Measurements from ENCODE around the gene ZNF554.

ZNF554 gene

DNA sequence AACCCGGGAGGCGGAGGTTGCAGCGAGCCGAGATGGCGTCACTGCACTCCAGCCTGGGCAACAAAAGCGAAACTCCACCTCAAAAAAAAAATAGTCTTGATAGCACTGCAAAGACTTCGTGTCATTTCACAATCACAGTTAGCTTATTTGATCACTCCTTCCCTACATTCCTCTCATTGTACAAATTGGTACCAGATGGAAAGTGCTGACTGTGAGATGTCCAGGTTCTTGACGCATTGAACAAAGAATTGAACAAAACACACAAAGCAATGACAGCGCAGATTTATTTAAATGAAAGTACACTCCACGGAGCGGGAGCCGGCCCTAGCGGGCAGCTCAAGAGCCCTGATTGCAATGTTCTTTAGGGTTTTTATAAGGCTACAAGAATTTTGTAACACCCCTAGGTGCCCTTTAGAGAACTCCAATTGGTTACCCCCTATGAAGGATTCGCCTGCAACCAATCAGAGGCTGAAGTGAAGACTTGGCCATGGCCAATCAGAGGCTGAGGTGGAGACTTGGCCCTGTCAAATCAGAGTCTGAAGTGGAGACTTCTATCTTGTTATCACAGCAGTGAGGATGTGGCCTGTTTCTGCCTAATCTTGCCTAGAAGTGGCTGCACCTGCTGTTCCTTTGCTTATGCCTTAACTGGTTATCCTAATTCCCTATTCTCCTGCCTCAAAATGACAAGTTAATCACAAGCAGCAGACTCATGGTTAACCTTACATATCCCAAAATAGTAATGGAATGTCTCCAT is 64.2 kb downstream of the ZNF554 start:
- H3K27me3 ChIP-seq (ENCODE audit: control insufficient read depth, low read length) = no peaks in the 10 kb centered on the region
- H3K79me2 ChIP-seq (ENCODE audit: control insufficient read depth, low read length) = no peaks in the 10 kb centered on the region
- TF ChIP-seq, protein P1, sequence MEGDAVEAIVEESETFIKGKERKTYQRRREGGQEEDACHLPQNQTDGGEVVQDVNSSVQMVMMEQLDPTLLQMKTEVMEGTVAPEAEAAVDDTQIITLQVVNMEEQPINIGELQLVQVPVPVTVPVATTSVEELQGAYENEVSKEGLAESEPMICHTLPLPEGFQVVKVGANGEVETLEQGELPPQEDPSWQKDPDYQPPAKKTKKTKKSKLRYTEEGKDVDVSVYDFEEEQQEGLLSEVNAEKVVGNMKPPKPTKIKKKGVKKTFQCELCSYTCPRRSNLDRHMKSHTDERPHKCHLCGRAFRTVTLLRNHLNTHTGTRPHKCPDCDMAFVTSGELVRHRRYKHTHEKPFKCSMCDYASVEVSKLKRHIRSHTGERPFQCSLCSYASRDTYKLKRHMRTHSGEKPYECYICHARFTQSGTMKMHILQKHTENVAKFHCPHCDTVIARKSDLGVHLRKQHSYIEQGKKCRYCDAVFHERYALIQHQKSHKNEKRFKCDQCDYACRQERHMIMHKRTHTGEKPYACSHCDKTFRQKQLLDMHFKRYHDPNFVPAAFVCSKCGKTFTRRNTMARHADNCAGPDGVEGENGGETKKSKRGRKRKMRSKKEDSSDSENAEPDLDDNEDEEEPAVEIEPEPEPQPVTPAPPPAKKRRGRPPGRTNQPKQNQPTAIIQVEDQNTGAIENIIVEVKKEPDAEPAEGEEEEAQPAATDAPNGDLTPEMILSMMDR (IDR thresholded peaks at IDR 0.05; ENCODE audit: low read depth, low read length, poor library complexity, severe bottlenecking) = no peak
- TF ChIP-seq EZH2phosphoT487 (IDR thresholded peaks at IDR 0.05; ENCODE audit: borderline replicate concordance, low read length) = no peak
- no peaks in the 10 kb centered on the region for H3K36me3 ChIP-seq (ENCODE audit: control insufficient read depth, low read length)
- H3K4me1 ChIP-seq (ENCODE audit: control insufficient read depth, low read length) = peaks cover 16% of the 10 kb centered on the region
- no peak overlapping the region for H3K27ac ChIP-seq (ENCODE audit: low read depth, low read length)
- H3K9me3 ChIP-seq (ENCODE audit: control insufficient read depth, insufficient read depth, low read length) = no peaks in the 10 kb centered on the region
- H3K9me2 ChIP-seq (replicated peaks; ENCODE audit: control insufficient read depth, low read length) = no peaks in the 10 kb centered on the region
- no peak overlapping the region for H3K4me2 ChIP-seq (ENCODE audit: low read length)
- H3F3A ChIP-seq (ENCODE audit: control insufficient read depth, insufficient read depth) = peaks cover 9% of the 10 kb centered on the region; the same call in 1 of the 2 replicates
- no peaks in the 10 kb centered on the region for H4K20me1 ChIP-seq (ENCODE audit: control insufficient read depth, insufficient read depth, low read depth, low read length)
- H3K4me3 ChIP-seq (ENCODE audit: low read length) = no peak overlapping the region

DNA sequence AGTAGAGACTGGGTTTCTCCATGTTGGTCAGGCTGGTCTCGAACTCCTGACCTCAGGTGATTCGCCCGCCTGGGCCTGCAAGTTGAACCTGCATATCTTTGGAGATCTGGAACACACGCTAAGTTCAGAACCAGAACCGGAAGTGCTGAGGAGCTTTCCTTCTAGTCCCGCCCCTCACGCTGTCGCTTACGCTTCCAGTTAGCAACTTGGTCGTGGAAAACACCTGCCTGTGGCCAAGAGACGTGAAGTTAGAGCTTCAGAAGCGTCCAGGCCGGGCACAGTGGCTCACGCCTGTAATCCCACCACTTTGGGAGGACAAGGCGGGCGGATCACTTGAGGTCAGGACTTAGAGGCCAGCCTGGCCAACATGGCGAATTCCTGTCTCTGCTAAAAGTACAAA is 66.1 kb downstream of the ZNF554 start:
- no peaks in the 10 kb centered on the region for H3K9me3 ChIP-seq (ENCODE audit: control insufficient read depth, insufficient read depth, low read length)

More for the DNA sequence above, 66.1 kb downstream of the ZNF554 start:
- no peaks in the 10 kb centered on the region for H3K9me2 ChIP-seq (replicated peaks; ENCODE audit: control insufficient read depth, low read length)
- H3K4me2 ChIP-seq (ENCODE audit: low read length) = no peak overlapping the region
- H3K4me3 ChIP-seq (ENCODE audit: low read length) = no peak overlapping the region
- H3K36me3 ChIP-seq (ENCODE audit: control insufficient read depth, low read length) = no peaks in the 10 kb centered on the region
- H3K79me2 ChIP-seq (ENCODE audit: control insufficient read depth, low read length) = no peaks in the 10 kb centered on the region
- H3K4me1 ChIP-seq (ENCODE audit: control insufficient read depth, low read length) = peaks cover 18% of the 10 kb centered on the region
- H4K20me1 ChIP-seq (ENCODE audit: control insufficient read depth, insufficient read depth, low read depth, low read length) = no peaks in the 10 kb centered on the region
- peaks cover 9% of the 10 kb centered on the region; the same call in 1 of the 2 replicates for H3F3A ChIP-seq (ENCODE audit: control insufficient read depth, insufficient read depth)
- H3K27me3 ChIP-seq (ENCODE audit: control insufficient read depth, low read length) = no peaks in the 10 kb centered on the region
- H3K27ac ChIP-seq (ENCODE audit: low read depth, low read length) = no peak overlapping the region
- TF ChIP-seq, protein P1 (IDR thresholded peaks at IDR 0.05; ENCODE audit: low read depth, low read length, poor library complexity, severe bottlenecking) = no peak
- no peak for TF ChIP-seq EZH2phosphoT487 (IDR thresholded peaks at IDR 0.05; ENCODE audit: borderline replicate concordance, low read length)

All from DOHH2 (cell line).